HG03060 (cell line): ENCODE measurements around the gene GASK1A.
"Not testable (repeated sequence)": the region's sequence is repeated elsewhere in the genome, so short reads cannot be mapped to it uniquely, and the experiment has no call there.

Experiments
- ATAC-seq: cut with Tn5 transposase; IDR thresholded peaks from one replicate; pipeline ENCODE4 v1.9.1; 2021; ENCODE audit warnings: low read depth, moderate number of reproducible peaks; ENCODE audit not compliant: unreplicated experiment

GASK1A gene

DNA sequence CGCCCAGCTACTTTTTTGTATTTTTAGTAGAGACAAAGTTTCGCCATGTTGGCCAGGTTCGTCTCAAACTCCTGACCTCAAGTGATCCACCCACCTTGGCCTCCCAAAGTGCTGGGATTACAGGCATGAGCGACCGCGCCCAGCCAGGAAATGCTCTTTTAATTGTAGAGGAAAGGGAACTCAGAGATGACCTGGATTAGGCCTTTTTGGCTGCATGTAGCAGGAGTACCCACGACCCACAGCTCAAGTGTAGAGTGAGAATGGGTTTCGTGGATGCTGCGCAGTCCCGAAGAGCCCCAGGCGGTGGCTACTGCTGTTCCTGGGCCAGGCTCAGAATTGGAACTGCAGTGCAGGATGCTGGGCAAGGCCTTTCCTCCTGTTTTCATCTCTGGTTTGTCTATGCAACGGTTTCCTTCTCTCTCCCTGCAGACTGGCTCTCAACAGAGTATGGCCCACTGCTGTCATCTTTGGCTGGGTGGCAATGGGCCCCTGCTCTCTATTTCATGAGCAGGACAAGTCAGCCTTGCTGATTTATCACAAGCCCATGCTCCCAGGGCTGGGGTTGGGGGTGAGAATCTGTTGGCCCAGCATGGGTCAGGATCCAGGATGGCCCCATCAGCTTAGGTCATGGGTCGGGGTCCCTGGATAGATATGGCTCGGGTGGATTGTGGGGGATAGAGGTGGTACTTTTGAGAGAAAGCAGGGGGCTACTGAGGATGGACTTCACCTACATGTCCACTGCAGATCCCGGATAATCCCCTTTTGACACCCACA lies 51.2 kb downstream of the GASK1A start:
- ATAC-seq = no peak

DNA sequence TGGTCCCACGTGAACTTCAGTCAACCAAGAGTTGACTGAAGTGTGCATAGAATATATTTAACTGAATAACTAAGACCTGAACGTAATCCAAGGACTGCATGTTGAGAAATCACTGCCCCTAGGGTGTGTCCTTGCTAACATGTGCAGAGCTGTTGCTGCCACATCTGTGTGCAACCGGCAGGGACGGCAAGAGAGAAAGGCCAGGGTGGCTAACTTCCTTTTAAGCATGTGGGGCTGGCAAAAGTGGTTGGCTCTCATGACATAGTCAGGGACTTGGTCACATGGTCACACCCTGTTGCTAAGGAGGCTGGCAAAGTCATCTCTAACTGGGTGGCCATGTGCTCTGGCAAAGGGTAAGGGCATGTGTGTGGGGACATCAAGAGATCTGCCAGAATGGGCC lies 52.4 kb downstream of the GASK1A start:
- no peak for ATAC-seq

DNA sequence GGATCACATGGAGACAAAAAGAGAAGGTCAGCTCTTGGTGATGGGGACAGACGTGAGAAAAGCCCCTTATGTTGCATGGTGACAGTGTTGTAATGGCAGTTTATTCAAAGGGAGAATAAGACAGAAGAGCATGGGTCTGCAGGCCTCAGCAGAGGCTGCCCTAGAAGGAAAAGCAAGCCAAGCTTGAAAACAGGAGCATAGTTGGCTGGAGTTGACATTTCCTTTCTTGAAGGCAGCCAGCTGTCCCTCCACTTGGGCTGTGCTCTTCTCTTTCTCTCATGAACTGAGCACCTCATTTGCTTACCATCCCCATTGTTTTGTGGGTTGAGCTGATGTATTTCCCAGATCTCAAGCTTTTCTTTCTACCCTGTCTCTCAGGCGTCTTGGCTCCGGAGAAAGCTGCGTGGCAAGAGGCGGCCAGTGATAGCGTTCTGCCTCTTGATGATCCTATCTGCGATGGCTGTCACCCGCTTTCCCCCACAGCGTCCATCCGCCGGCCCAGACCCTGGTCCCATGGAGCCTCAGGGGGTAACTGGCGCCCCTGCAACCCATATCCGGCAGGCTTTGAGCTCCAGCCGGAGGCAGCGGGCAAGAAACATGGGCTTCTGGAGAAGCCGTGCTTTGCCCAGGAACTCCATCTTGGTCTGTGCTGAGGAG lies 52.9 kb downstream of the GASK1A start:
- ATAC-seq = no peak

DNA sequence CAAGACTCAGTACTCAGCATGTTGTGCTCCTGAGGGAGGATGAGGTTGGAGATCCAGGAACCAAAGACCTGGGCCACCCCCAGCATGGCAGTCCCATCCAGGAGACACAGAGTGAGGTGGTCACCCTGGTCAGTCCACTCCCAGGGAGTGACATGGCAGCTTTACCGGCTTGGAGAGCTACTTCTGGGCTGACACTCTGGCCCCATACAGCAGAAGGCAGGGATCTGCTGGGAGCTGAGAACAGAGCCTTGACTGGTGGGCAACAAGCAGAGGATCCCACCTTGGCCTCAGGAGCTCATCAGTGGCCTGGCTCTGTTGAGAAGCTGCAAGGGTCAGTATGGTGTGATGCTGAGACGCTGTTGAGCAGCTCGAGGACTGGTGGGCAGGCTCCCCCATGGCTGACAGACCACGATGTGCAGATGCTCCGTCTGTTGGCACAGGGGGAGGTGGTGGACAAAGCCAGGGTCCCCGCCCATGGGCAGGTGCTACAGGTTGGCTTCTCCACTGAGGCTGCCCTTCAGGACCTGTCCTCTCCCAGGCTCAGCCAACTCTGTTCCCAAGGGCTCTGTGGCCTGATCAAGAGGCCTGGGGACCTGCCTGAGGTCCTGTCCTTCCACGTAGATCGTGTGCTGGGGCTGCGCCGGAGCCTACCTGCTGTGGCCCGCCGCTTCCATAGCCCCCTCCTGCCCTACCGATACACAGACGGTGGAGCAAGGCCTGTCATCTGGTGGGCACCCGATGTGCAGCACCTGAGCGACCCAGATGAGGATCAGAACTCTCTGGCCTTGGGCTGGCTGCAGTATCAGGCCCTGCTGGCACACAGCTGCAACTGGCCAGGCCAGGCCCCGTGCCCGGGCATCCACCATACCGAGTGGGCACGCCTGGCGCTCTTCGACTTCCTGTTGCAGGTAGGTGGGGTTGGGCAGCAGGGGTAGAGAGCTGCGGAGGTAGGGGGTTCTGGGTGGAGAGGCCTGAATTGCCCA lies 53.8 kb downstream of the GASK1A start:
- no peak for ATAC-seq

DNA sequence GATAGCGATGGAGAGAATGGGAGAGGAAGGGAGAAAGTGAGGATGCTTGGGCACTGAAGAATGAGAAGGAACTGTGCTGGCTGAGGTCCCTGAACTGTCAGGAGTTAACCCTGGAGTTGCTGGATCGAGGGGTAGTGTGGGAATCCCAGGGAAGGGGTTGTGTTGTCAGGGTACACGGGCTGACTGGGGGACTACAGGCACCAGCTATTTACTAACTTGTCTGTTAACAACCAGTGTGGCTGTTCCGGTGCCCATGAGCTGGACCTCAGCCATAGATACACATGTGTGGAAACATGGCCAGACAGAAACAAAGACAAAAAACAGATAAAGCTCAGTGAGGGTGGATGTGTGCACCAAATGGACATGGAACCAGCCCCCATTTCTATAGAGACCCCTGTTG lies 55.1 kb downstream of the GASK1A start:
- no peak for ATAC-seq

DNA sequence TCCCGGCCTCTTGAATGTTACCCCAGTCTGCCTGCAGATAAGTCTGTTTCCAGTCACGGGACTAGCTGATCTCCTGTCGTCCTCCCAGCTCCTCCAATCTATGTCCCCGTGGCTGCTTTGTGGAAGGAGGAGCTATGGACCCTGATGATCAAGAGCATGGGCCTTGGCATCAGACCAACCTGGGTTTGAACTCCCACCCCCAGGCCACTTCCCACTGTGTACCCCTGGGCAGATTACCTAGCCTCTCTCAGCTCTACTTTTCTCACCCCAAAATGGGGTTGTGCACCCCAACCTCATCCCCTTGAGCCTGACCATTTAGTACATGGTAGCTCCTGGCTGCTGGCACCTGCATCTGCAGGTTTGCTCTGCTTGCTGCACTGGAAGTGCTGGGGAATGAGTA lies 55.8 kb downstream of the GASK1A start:
- ATAC-seq = no peak

DNA sequence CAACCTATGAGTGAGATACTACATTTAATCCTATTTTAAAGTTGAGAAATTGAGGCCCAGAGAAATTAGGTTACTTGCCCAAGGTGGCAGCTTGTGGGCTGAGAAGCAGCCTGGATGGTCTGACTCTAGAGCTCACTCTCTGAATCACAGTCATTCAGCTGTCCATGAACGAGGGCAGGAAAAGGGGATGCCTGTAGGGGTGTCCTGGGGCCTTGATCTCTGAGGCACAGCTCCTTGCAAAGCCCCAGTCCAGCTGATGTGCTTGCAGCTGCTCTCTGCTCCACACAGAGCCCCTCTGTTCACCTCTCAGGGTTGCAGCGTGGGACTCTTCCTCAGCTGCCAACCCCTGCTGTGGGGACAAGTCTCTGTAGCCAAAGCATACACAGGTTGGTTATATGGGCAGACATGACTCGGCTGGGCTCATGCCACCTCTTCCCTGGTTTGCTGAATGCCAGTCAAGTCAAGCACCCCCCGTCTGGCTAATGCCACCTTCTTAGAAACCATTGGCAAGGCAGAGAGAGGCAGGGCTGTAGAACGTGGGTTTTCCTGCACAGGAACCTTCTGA lies 56.8 kb downstream of the GASK1A start:
- no peak for ATAC-seq

DNA sequence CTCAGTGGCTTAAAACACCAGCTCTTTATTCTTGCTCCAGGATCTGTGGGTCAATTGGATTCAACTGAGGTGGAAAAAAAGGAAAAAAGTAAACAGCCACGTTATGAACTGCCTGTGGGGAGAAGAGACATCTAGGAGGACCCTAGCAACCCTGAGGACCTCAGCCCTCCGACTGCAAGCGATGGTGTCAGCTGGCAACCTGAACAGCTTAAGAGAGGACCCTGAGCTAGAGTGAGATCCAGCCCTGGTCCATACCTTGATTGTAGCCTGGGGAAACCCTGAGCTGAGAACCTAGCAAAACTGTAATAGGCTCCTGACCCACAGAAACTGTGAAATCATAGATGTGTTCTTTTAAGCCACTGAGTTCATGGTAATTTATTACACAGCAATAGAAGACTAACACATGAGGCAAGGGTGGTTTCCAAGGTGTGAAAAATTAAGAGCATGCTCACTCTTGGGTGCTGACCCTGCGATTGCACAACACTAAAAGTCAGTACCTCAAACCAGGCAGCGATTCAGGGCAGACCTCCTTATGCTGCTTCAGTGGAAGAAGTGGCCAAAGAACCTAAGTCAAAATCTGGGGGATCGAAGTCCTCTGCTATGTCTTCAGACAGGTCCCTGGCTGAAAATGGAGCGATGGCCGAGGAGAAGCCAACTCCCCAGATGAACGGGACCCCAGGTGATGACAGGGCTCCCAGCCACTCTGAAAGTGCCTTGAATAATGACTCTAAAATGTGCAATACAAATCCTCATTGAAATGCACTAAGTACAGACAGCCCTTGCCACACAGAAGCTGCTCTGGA lies 57.7 kb downstream of the GASK1A start:
- no peak for ATAC-seq

DNA sequence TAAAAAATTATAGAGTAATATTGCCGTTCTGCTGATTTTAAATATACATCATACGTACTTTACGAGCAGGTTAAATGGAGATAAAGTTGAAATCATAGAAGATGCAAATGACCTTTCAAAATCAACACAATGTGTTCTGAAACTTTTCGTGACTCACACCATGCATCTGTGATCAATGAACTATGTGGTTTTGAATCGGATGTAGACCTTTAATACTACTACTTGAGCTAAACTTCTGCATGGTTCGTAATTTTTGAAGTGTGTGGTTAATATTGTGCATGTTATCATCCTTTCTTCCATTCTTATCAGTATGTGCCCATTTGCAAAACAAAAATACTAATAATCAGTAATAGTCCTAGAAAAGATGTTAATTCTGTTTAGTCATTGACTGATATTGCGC lies 58.9 kb downstream of the GASK1A start:
- ATAC-seq = peak; percentile 61

DNA sequence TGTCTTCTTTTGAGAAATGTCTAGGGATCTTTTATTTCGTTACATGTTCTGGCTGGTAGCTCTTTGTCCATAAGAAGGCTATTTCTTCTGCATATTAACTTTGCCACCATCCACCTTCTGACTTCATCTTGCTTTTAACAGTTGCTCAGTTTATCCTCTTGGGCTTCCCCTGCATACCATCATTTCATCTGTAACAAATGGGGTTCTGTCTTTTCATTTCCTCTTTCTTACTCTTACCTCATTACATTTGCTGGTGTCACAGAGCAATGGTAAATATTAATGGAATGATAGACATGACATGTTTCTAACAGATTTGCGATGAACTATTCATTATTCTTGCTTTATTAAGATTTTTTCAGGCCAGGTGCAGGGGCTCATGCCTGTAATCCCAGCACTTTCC lies 62.4 kb downstream of the GASK1A start:
- ATAC-seq = no peak

DNA sequence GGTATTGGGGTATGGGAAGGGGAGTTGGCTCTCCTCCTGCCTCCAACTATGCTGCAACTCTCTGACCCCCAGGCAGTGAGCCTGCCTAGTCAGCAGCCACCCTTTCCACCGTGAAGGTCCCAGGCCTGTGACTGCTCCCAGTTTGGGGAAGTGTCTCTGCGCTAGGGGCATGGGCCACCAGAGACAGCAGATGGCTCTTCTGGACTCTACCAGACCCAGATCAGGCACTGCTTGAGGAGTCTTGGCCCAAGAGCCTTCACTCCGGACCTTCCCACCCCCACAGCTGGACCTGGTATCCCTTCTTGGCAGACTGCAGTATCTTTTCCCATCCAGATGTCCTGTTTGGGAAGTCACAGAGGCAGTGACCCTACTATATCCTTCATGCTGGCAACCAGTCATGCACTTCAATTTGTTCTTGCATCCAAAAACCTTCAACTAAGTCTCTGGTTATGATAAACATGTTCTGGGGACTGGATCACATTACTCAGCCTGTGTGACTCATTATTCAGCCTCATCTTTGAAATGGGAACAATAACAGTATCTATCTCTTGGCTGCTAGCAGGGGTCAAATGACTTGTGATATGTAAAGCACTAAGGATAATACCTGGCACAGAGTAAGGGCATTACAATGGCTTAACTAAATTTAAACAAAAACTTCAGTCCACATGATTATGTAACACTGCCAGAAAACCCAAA lies 64.1 kb downstream of the GASK1A start:
- ATAC-seq = no peak

DNA sequence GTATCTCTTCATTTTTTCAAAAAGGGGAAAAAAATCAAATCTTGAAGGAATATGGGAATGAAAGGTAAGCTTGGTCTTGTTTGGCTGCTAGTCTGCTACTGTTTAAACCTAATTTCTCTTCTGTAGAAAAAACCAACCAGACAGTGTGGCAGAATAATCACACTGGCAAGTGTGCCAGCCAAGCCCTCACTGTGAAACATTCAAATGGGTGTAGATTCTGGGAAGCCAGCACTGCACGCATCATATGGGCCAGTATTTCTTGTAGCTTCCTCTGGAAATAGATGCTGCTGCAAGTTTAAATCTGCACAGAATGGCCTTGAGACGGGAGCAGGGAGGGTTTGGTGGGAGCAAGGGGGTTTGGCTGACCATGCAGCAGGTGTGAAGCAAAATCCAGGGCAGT lies 64.7 kb downstream of the GASK1A start:
- no peak for ATAC-seq

DNA sequence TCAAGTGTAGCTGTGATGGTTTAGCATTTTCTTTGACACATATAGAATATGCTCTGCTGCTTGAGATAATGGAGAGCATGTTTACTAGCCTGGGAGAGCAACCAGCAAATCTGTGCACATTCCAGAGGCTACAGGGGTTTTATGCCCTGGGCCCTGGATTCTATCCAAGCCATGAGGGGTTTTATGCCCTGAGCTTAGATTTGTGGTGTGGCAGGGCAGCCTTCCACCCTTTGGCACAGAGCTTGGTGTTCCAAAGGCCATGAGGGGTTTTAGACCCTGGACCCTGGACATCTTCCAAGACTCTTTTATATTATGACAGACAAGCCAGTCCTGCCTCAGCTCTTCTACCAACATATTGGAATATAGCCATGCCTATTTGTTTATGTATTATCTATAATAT lies 66.0 kb downstream of the GASK1A start:
- not testable (repeated sequence) for ATAC-seq

DNA sequence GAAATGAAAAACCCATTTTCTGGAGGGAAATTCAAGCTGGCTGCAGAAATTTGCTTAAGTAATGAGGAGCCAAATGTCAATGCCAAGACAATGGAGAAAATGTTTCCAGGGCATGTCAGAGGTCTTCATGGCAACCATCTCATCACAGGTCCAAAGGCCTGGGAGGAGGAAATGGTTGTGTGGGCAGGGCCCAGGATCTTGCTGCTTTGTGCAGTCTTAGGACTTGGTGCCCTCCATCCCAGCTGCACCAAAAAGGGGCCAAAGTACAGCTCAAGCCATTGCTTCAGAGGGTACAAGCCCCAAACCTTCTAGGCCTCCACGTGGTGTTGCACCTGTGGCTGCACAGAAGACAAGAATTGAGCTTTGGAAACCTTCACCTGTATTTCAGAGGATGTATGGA lies 67.5 kb downstream of the GASK1A start:
- ATAC-seq = no peak

DNA sequence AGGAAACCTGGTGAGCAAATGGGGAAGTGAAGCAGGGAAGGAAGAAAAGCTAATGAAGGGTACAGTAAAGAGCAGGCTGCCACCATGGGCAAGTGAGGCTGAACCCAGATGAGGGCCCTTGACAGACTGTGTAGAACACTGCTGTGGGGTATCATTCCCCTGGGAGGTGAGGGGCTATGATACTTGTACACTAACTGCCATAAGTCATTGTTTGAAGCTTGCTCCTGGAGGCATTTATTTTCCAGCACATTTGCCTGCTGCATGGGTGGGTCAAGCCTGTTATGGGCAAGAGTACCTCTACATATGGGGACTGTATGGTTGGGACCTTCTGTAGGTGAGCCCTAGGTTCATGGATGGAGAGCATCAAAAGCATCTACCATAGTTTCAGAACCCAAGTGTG lies 69.4 kb downstream of the GASK1A start:
- no peak for ATAC-seq

DNA sequence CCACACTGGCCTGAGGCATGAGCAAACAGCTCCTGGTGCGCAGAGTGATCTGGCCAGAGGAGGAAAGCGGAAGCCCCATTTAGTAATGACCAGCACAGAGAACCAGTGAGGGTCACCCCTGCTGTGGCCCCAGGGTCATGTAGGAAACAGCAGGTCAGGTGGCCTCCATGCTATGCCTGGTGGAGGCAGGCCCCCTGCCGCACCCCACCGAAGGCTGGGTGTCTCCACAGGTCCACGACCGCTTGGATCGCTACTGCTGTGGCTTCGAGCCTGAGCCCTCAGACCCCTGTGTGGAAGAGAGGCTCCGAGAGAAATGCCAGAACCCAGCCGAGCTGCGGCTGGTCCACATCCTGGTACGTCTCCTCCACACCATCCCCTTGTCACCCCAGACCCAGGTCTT lies 74.2 kb downstream of the GASK1A start:
- ATAC-seq = no peak

DNA sequence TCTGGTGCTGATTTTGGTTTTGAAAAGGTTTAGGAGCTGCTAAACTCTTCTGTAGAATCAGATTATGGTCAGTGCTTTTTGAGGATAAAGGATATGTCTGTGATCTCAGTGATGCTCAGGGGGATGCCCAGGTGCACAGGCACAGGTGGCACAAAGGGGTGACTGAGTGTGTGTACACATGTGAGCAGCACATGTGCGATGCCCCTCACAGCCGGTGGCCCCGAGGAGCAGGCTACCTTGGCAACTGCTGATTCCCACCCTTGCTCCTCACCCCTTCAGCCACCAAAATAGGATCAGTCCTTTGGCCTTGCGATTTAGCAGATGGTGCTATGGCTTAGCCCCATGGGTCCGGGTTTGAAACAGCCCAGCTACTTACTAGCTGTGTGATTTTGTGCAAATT lies 75.6 kb downstream of the GASK1A start:
- ATAC-seq = no peak

DNA sequence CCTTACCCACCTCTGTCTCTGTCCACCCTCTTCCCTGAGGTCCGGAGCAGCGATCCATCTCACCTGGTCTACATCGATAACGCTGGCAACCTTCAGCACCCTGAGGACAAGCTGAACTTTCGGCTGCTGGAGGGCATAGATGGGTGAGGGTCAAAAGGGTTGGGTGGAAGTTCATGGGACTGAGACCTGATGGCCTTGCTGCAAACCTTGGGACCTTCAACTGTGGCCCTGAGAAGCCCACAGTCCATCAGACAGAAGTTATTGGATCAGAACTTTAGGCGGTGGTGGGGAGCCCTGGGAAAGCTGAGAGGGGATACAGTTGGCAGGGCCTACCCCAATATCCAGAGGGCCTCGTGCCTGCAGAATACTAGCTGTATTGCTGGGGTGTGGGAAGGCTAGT lies 76.3 kb downstream of the GASK1A start:
- ATAC-seq = no peak
